SK-N-MC (cell line): ENCODE results near the gene GUCY1A2.

Experiments
- DNase-seq: peaks from one replicate; pipeline ENCODE4 v3.0.0-alpha.2; 2011; ENCODE audit warnings: low read depth, low spot score
- H3K27ac ChIP-seq: fragments of 200-600 bp; sonication (generic); 2 replicates; pipeline ENCODE4 v1.5.1; 2016; ENCODE audit warnings: mixed run types
- H3K36me3 ChIP-seq: fragments of 200-600 bp; sonication (generic); 2 replicates; pipeline ENCODE4 v1.6.1; 2017; ENCODE audit warnings: antibody characterized with exemption, low read length, mixed read lengths; ENCODE audit not compliant: insufficient read depth
- H3K4me3 ChIP-seq: fragments of 200-600 bp; sonication (generic); 2 replicates; pipeline ENCODE4 v1.5.1; 2016
- H3K9ac ChIP-seq: fragments of 200-600 bp; sonication (generic); 2 replicates; pipeline ENCODE4 v1.8.0; 2017; ENCODE audit warnings: mixed run types, mixed read lengths; ENCODE audit not compliant: insufficient read length
- H3K9me3 ChIP-seq: fragments of 200-600 bp; sonication (generic); 2 replicates; pipeline ENCODE4 v1.6.1; 2017; ENCODE audit warnings: low read depth, mild to moderate bottlenecking, antibody characterized with exemption, low read length, moderate library complexity, mixed read lengths
- EZH2 ChIP-seq: fragments of 200-600 bp; sonication (generic); IDR thresholded peaks from one replicate; pipeline ENCODE4 v1.6.1; 2017; ENCODE audit warnings: antibody characterized with exemption
- FOXP2 ChIP-seq: optimal IDR thresholded peaks from 2 replicates; pipeline ENCODE3; 2011; ENCODE audit warnings: mild to moderate bottlenecking, moderate library complexity; ENCODE audit not compliant: insufficient read depth; ENCODE audit errors: extremely low read length, control extremely low read depth
- POLR2AphosphoS5 ChIP-seq: IDR thresholded peaks from 2 replicates; pipeline ENCODE4 v1.6.1; 2012; ENCODE audit warnings: mild to moderate bottlenecking, low read depth, low read length, borderline replicate concordance

GUCY1A2 gene

DNA sequence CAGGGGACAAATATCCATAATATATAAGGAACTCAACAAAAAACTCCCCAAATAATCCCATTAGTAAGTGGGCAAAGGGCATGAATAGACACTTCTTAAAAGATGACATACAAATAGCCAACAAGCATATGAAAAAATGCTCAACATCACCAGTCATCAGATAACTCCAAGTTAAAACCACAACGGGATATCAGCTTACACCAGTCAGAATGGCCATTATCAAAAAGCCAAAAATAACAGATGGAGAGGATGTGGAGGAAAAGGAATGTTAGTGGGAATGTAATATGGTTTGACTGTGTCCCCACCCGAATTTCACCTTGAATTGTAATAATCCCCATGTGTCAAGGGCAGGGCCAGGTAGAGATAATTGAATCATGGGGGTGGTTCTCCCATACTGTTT lies 350.1 kb downstream of the GUCY1A2 start:
- H3K27ac ChIP-seq = no peak overlapping the region
- TF ChIP-seq POLR2AphosphoS5 = no peak
- no peak for TF ChIP-seq EZH2
- no peak for TF ChIP-seq FOXP2
- no peaks in the 10 kb centered on the region for H3K36me3 ChIP-seq
- no peaks in the 10 kb centered on the region for H3K9me3 ChIP-seq
- no peak for DNase-seq
- H3K9ac ChIP-seq = no peak overlapping the region
- H3K4me3 ChIP-seq = no peak overlapping the region

- no peaks in the 10 kb centered on the region for H3K36me3 ChIP-seq
- H3K27ac ChIP-seq = no peak overlapping the region
- TF ChIP-seq EZH2 = no peak
- DNase-seq = no peak
- H3K9me3 ChIP-seq = no peaks in the 10 kb centered on the region
- H3K4me3 ChIP-seq = no peak overlapping the region
- H3K9ac ChIP-seq = no peak overlapping the region
Observed at GRCh38 chr11:106656646-106657045, 361.6 kb downstream of the GUCY1A2 start.

GRCh38 chr11:106644824-106645223 lies 373.5 kb downstream of the GUCY1A2 start:
- TF ChIP-seq FOXP2 (no peak), POLR2AphosphoS5 (no peak), EZH2 (no peak)
- H3K4me3 ChIP-seq = no peak overlapping the region
- no peak overlapping the region for H3K27ac ChIP-seq
- DNase-seq = no peak
- H3K36me3 ChIP-seq = no peaks in the 10 kb centered on the region
- no peaks in the 10 kb centered on the region for H3K9me3 ChIP-seq
- H3K9ac ChIP-seq = no peak overlapping the region

GRCh38 chr11:106642331-106642730 lies 375.9 kb downstream of the GUCY1A2 start:
- Histone ChIP-seq H3K27ac (no peak overlapping the region), H3K9me3 (no peaks in the 10 kb centered on the region), H3K36me3 (no peaks in the 10 kb centered on the region), H3K9ac (no peak overlapping the region), H3K4me3 (no peak overlapping the region)
- no peak for DNase-seq
- TF ChIP-seq POLR2AphosphoS5 (no peak), FOXP2 (no peak), EZH2 (no peak)

DNA sequence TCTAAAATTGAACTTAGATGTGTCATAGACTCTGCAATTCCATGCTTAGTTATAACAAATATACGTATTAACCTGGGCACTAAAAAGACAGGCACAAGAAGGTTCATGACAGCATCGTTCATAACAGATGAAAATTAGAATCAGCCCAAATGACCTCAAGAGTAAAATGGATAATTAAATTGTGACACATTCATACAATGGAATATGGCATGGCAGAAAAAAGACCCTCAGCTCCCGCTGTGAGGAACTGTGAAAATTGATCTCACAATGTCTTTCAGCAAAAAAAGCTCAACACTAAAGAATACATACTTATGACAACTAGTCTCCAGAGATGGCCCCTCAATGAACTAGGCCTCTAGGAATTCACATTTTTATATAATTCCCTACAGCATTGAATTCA lies 386.0 kb downstream of the GUCY1A2 start:
- DNase-seq = no peak
- TF ChIP-seq EZH2 (no peak), POLR2AphosphoS5 (no peak), FOXP2 (no peak)
- no peaks in the 10 kb centered on the region for H3K9me3 ChIP-seq
- H3K4me3 ChIP-seq = no peak overlapping the region
- H3K9ac ChIP-seq = no peak overlapping the region
- no peak overlapping the region for H3K27ac ChIP-seq
- H3K36me3 ChIP-seq = no peaks in the 10 kb centered on the region

DNA sequence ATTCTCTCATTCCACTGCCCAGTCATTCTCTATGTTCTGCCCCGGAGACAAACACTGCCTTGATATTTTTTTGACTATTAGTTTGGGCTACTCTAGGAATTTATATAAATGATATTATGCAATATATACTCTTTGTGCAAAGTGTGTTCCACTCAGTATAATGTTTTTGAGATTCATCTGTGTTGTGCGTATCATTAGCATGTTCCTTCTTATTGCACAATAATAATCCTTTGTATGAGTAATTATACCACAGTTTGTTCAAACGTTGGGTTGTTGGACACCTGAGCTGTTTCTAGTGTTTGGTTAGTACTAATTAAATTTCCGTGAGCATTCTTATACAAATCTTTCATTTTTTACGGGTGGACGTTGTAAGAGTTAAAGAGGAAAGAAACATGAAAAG lies 390.6 kb downstream of the GUCY1A2 start:
- TF ChIP-seq FOXP2 = no peak
- TF ChIP-seq EZH2 = no peak
- no peak for TF ChIP-seq POLR2AphosphoS5
- H3K27ac ChIP-seq = no peak overlapping the region
- H3K36me3 ChIP-seq = no peaks in the 10 kb centered on the region
- no peak overlapping the region for H3K9ac ChIP-seq
- no peaks in the 10 kb centered on the region for H3K9me3 ChIP-seq
- H3K4me3 ChIP-seq = no peak overlapping the region
- no peak for DNase-seq

DNA sequence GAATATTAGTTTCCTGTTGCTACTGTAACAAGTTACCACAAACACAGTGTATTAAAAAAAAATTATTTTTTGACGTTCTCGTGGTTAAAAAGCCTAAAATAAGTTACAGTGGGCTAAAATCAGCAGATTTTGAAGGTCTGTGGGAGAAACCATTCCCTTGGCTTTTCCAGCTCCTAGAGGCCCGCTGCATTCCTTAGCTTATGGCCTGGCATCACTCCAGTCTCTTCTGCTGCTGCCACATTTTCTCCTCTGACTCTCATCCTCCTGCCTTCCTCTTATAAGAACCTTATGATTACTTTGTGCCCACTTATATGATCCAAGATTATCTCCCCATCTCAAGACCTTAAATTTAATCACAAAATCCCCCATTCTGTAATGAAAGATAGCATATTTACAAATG lies 392.7 kb downstream of the GUCY1A2 start:
- TF ChIP-seq POLR2AphosphoS5 = no peak
- Histone ChIP-seq H3K36me3 (no peaks in the 10 kb centered on the region), H3K9ac (no peak overlapping the region), H3K9me3 (no peaks in the 10 kb centered on the region), H3K27ac (peak overlapping the region; percentile 16; the same call in 1 of the 2 replicates), H3K4me3 (no peak overlapping the region)
- DNase-seq = no peak

DNA sequence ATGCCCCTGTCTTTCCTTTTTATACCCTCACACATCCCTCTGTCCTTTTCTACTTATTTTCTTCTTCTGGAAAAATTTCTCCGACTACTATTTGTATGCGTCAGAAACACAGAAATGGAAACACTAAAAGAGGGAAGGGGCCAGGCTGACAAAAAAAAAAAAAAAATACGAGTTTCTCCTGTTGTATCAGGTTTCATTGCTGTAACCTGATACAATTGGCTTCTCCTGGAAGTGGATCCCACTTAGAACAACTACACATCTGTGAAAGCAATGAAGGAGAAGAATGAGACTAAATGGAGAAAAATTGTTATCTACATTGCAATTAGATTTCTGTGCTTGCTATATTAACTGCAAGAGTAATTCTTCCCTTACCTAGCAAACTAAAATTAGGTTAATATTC lies 393.9 kb downstream of the GUCY1A2 start:
- no peak overlapping the region for H3K9ac ChIP-seq
- H3K36me3 ChIP-seq = no peaks in the 10 kb centered on the region
- DNase-seq = no peak
- no peak for TF ChIP-seq POLR2AphosphoS5
- TF ChIP-seq FOXP2 = no peak
- TF ChIP-seq EZH2 = no peak
- no peak overlapping the region for H3K27ac ChIP-seq
- no peak overlapping the region for H3K4me3 ChIP-seq
- H3K9me3 ChIP-seq = no peaks in the 10 kb centered on the region
